Measurements from ENCODE around the gene AREG. TPM values are rescaled to one million over a fixed set of nuclear protein-coding genes. Genes with fewer than 3 reads are reported as not detected.

Gene AREG
- total and polyA plus RNA-seq, 2 of the 4 experiments (the other 2 are of a cell fraction) = 0.17 to 0.18 TPM

- no peak overlapping the region for H4K91ac ChIP-seq (ENCODE audit: insufficient read depth, low read depth, low read length)
- DNase-seq (peak; percentile 79), ATAC-seq (ENCODE audit: low read depth) (peak; percentile 73)
- no peak overlapping the region for H4K8ac ChIP-seq (ENCODE audit: low read depth in 2 of 2, low read length in 2 of 2)
- no CpG with 5 or more reads among the region's 1 CpG for WGBS, 2 experiments (ENCODE audit: extremely low coverage in 2 of 2, insufficient read length in 1 of 2)
- no peak overlapping the region for H3K27ac ChIP-seq (ENCODE audit: insufficient read depth, low read length)
- H3K4ac ChIP-seq (ENCODE audit: low read depth, low read length) = no peak overlapping the region
- H2BK5ac ChIP-seq (ENCODE audit: low read depth, low read length, poor library complexity, severe bottlenecking) = no peak overlapping the region
- no peak overlapping the region for H2BK15ac ChIP-seq (ENCODE audit: low read depth, low read length)
- H3K79me1 ChIP-seq (ENCODE audit: low read depth in 1 of 2, low read length in 2 of 2) = no peaks in the 10 kb centered on the region
- peaks cover 1% of the 10 kb centered on the region; the same call in 1 of the 2 replicates for H3K9me1 ChIP-seq (ENCODE audit: insufficient read depth, low read length)
- H3K36me3 ChIP-seq (ENCODE audit: control insufficient read depth, insufficient read depth, low read length) = no peaks in the 10 kb centered on the region
- H3K18ac ChIP-seq (ENCODE audit: low read depth, low read length) = no peak overlapping the region
- no peak overlapping the region for H3K56ac ChIP-seq (ENCODE audit: extremely low read depth, insufficient read depth, low read length)
- H3K9me3 ChIP-seq (ENCODE audit: control insufficient read depth, insufficient read depth, low read length) = no peaks in the 10 kb centered on the region
- no peak overlapping the region for H2AK9ac ChIP-seq (replicated peaks; ENCODE audit: low read depth, low read length, poor library complexity)
- ChIA-PET POLR2A (ENCODE audit: unreplicated experiment) (no interaction called here), CTCF (interaction anchor here (1.5 to 1.6 kb wide), 2 partner anchors 22 to 248 kb away, joined by 3 read pairs; partner anchors contain the start of gene AREG)
- BruUV-seq (replicated peaks) = no TSS peak
- in situ Hi-C loops (cut with MboI; ENCODE audit: low sequenced_read_pairs) = no loop called here
- no peak overlapping the region for H2BK20ac ChIP-seq (ENCODE audit: low read depth, low read length)
- H3K4me1 ChIP-seq (ENCODE audit: control insufficient read depth, insufficient read depth, low read length) = peaks cover 6% of the 10 kb centered on the region; the same call in 1 of the 2 replicates
- intact Hi-C loops (cut with micrococcal nuclease) = no loop called here
- H2AK5ac ChIP-seq (ENCODE audit: low read depth, low read length) = no peak overlapping the region
- H3K27me3 ChIP-seq (ENCODE audit: control insufficient read depth, insufficient read depth, low read length) = no peaks in the 10 kb centered on the region
- H3K4me2 ChIP-seq (ENCODE audit: low read depth, low read length) = no peak overlapping the region
- no peak overlapping the region for H3K23ac ChIP-seq (ENCODE audit: low read depth, low read length)
- no peaks in the 10 kb centered on the region for H4K20me1 ChIP-seq (ENCODE audit: insufficient read depth, low read length)
- H4K5ac ChIP-seq (ENCODE audit: low read depth, low read length) = no peak overlapping the region
- H3K9ac ChIP-seq (ENCODE audit: low read depth, low read length) = no peak overlapping the region
- TF ChIP-seq SMC3 (IDR thresholded peaks at IDR 0.05; ENCODE audit: low read depth, low read length) (no peak), MAFK (IDR thresholded peaks at IDR 0.05; ENCODE audit: low read depth, low read length) (peak; percentile 49), FOS (IDR thresholded peaks at IDR 0.05; ENCODE audit: low read depth, low read length) (peak; percentile 71)
- H2BK120ac ChIP-seq (ENCODE audit: low read depth, low read length) = no peak overlapping the region
- H3K14ac ChIP-seq (replicated peaks; ENCODE audit: low read depth, low read length) = no peak overlapping the region
- H2AFZ ChIP-seq (replicated peaks; ENCODE audit: low read length, poor library complexity) = no peak overlapping the region
- dilution Hi-C loops (cut with HindIII; ENCODE audit: low sequenced_read_pairs, unreplicated experiment) = no loop called here
- no peak overlapping the region for H3K4me3 ChIP-seq (ENCODE audit: insufficient read depth, low read depth, low read length)
These were observed 21.8 kb upstream of the AREG start for GRCh38 chr4:74423104-74423503.

Data from IMR-90 (cell line).